GM12878 (cell line): Measurements from ENCODE around the gene ZNF407. TPM values are rescaled to one million over a fixed set of nuclear protein-coding genes. Genes with fewer than 3 reads are reported as not detected.

Experiments used
- ATAC-seq: fragments of 200-7000 bp; cut with Tn5 transposase; 3 replicates; pipeline ENCODE4 v1.9.1; 2020; ENCODE audit warnings: mild to moderate bottlenecking, moderate library complexity
- BruUV-seq: library from RNA; stranded (reverse); fragments of 400-500 nt; replicated peaks from 2 replicates; lab custom pipeline; 2021; lab: Mats Ljungman, UMichigan
- CTCF ChIA-PET: fragments of 300-600 bp; sonication (Branson Sonifier 250); formaldehyde crosslinking; extraction: SDS; loops from one replicate; lab custom pipeline; 2021; ENCODE audit warnings: inconsistent platforms; lab: Yijun Ruan, JAX
- POLR2A ChIA-PET: fragments of 350-600 bp; formaldehyde crosslinking; extraction: SDS; loops from one replicate; lab custom pipeline; 2021; ENCODE audit warnings: inconsistent platforms; lab: Charles Lee
- RAD21 ChIA-PET: fragments of 300-600 bp; sonication (Branson Sonifier 250); formaldehyde crosslinking; loops from one replicate; lab custom pipeline; 2023; ENCODE audit warnings: antibody characterized with exemption; ENCODE audit not compliant: unreplicated experiment; lab: Charles Lee
- SMC1A ChIA-PET: fragments of 300-600 bp; sonication (Branson Sonifier 250); formaldehyde crosslinking; loops from one replicate; lab custom pipeline; 2023; ENCODE audit not compliant: unreplicated experiment, uncharacterized antibody; lab: Charles Lee
- DNase-seq: peaks from one replicate; pipeline ENCODE4 v3.0.0-alpha.2; 2011; ENCODE audit warnings: low read depth, low spot score
- FAIRE-seq: peaks from 3 replicates; lab custom pipeline; 2011; peaks lifted over from hg19 to GRCh38; lab: Jason Lieb, UNC
- H2AFZ ChIP-seq: 2 replicates; pipeline ENCODE4 v1.6.0; 2011; ENCODE audit warnings: low read depth, low read length, control low read depth; ENCODE audit not compliant: control insufficient read depth
- H3K27ac ChIP-seq: 2 replicates; pipeline ENCODE4 v1.5.1; 2011; ENCODE audit warnings: control low read depth; ENCODE audit not compliant: control insufficient read depth, insufficient read depth
- H3K27me3 ChIP-seq, 2 experiments: replicated peaks in 1 of 2; 2 replicates each; pipeline versions ENCODE4 v1.6.0 to v1.6.1; 2011; ENCODE audit warnings: low read length in 1 of 2; ENCODE audit not compliant: control insufficient read depth in 2 of 2, insufficient read depth in 2 of 2
- H3K36me3 ChIP-seq, 2 experiments: 2 replicates each; pipeline ENCODE4 v1.5.1; 2011; ENCODE audit warnings: low read length in 1 of 2; ENCODE audit not compliant: control insufficient read depth in 2 of 2, insufficient read depth in 2 of 2
- H3K4me1 ChIP-seq: 2 replicates; pipeline ENCODE4 v1.6.1; 2011; ENCODE audit warnings: mild to moderate bottlenecking, low read length, moderate library complexity, mixed read lengths; ENCODE audit not compliant: control insufficient read depth, insufficient read depth
- H3K4me2 ChIP-seq: 2 replicates; pipeline ENCODE4 v1.6.0; 2011; ENCODE audit warnings: control low read depth; ENCODE audit not compliant: control insufficient read depth, insufficient read depth
- H3K4me3 ChIP-seq: fragments of 200-600 bp; sonication (generic); 2 replicates; pipeline ENCODE4 v1.5.1; 2016
- H3K79me2 ChIP-seq: 2 replicates; pipeline ENCODE4 v1.6.0; 2011; ENCODE audit warnings: low read length; ENCODE audit not compliant: control insufficient read depth, insufficient read depth
- H3K9ac ChIP-seq: 2 replicates; pipeline ENCODE4 v1.8.0; 2011; ENCODE audit warnings: low read length, control low read depth, mixed read lengths; ENCODE audit not compliant: control insufficient read depth, insufficient read depth
- H3K9me3 ChIP-seq: replicated peaks from 3 replicates; pipeline ENCODE4 v1.5.1; 2011; ENCODE audit warnings: mild to moderate bottlenecking, low read length; ENCODE audit not compliant: control insufficient read depth, insufficient read depth
- H4K20me1 ChIP-seq: 2 replicates; pipeline ENCODE4 v1.6.0; 2011; ENCODE audit not compliant: control insufficient read depth, insufficient read depth
- IKZF2 ChIP-seq, 2 experiments: fragments of 450-650 bp; IDR thresholded peaks; 2 replicates each; pipeline ENCODE4 v1.6.1; 2017; ENCODE audit warnings: mild to moderate bottlenecking in 2 of 2, moderate library complexity in 2 of 2
- MEF2B ChIP-seq: fragments of 450-650 bp; IDR thresholded peaks from 2 replicates; pipeline ENCODE4 v1.6.1; 2018; ENCODE audit warnings: mild to moderate bottlenecking, moderate library complexity; ENCODE audit not compliant: partially characterized antibody, poor library complexity, severe bottlenecking
- MYB ChIP-seq: fragments of 150-350 bp; IDR thresholded peaks from 2 replicates; pipeline ENCODE4 v1.6.1; 2014; ENCODE audit warnings: mild to moderate bottlenecking, low read depth, low read length, borderline replicate concordance
- NR2C1 ChIP-seq: fragments of 450-650 bp; IDR thresholded peaks from 2 replicates; pipeline ENCODE4 v1.6.1; 2017; ENCODE audit warnings: antibody characterized with exemption, mild to moderate bottlenecking, moderate library complexity
- POLR2AphosphoS2 ChIP-seq: IDR thresholded peaks from 2 replicates; pipeline ENCODE4 v1.6.1; 2011; ENCODE audit warnings: low read depth, mild to moderate bottlenecking, low read length, improper control_type of control experiment, moderate library complexity
- SIX5 ChIP-seq: IDR thresholded peaks from 2 replicates; pipeline ENCODE4 v1.6.1; 2011; ENCODE audit warnings: mild to moderate bottlenecking, low read depth, low read length, moderate library complexity; ENCODE audit not compliant: severe bottlenecking
- SMARCA5 ChIP-seq: fragments of 450-650 bp; IDR thresholded peaks from 2 replicates; pipeline ENCODE4 v1.6.1; 2017; ENCODE audit warnings: mild to moderate bottlenecking
- SUPT20H ChIP-seq: IDR thresholded peaks from 2 replicates; pipeline ENCODE4 v1.6.1; 2011; ENCODE audit warnings: low read depth, mild to moderate bottlenecking, low read length, moderate library complexity, borderline replicate concordance; ENCODE audit not compliant: control insufficient read depth
- WGBS: methylation state at CpG from one replicate; pipeline ENCODE4 v1.1.6; 2016; ENCODE audit warnings: low lambda C conversion rate; ENCODE audit not compliant: insufficient replicate concordance, insufficient coverage; ENCODE audit errors: missing lambda C conversion rate; 5-methylcytosine and 5-hydroxymethylcytosine counted together
- in situ Hi-C: fragments of 300-500 bp; cut with MboI; formaldehyde crosslinking; loops from 9 replicates; pipeline ENCODE4 v1.14.3; 2018; ENCODE audit warnings: mixed read lengths
- intact Hi-C: fragments of 100-400 bp; cut with micrococcal nuclease; formaldehyde crosslinking; loops from one replicate; pipeline ENCODE4 v1.14.2; 2022; ENCODE audit not compliant: unreplicated experiment
- polyA plus RNA-seq, 11 experiments: library from polyadenylated mRNA; depleted of rRNA in 4 of 11; unstranded in 6 of 11; stranded (reverse) in 5 of 11; fragments of >200 nt; fragmentation: Nextera tagmentation in 4 of 11; fragmentation: Illumina TruSeq in 1 of 11; extraction: Ambion mirVana in 4 of 11; extraction: Trizol in 1 of 11; gene quantifications; 1 replicate in 1 of 11; 2 replicates in 10 of 11; pipeline versions ENCODE4 v1.2.1 to v1.2.3, GENCODE V29; 2011 to 2016; ENCODE audit warnings: inconsistent platforms in 2 of 11, missing spikeins in 2 of 11, low read depth in 1 of 11
- total RNA-seq, 4 experiments: library from RNA; depleted of rRNA in 3 of 4; stranded (reverse); fragments of >200 nt in 3 of 4; fragmentation: Illumina TruSeq in 1 of 4; extraction: Trizol in 1 of 4; gene quantifications; 2 replicates each; pipeline versions ENCODE4 v1.2.1 to v1.2.3, GENCODE V29; 2013 to 2021
- TF ChIP-seq, protein P1 (sequence below): fragments of 150-350 bp; IDR thresholded peaks from 2 replicates; pipeline ENCODE4 v1.6.1; 2014; ENCODE audit warnings: mild to moderate bottlenecking, low read depth, low read length
- TF ChIP-seq, protein P2 (sequence below): fragments of 450-650 bp; IDR thresholded peaks from 2 replicates; pipeline ENCODE4 v1.6.1; 2016; ENCODE audit warnings: mild to moderate bottlenecking, moderate library complexity, borderline replicate concordance
- TF ChIP-seq, protein P3 (sequence below): IDR thresholded peaks from 2 replicates; pipeline ENCODE4 v1.6.1; 2011; ENCODE audit warnings: borderline replicate concordance, low read depth, mild to moderate bottlenecking, moderate library complexity, low read length; ENCODE audit not compliant: insufficient read depth, poor library complexity, severe bottlenecking
- TF ChIP-seq, protein P4 (sequence below): IDR thresholded peaks from 2 replicates; pipeline ENCODE4 v1.6.1; 2011; ENCODE audit warnings: low read depth, low read length, improper control_type of control experiment, borderline replicate concordance
- TF ChIP-seq, protein P5 (sequence below): fragments of 450-650 bp; IDR thresholded peaks from 2 replicates; pipeline ENCODE4 v1.6.1; 2018; ENCODE audit warnings: borderline replicate concordance, mild to moderate bottlenecking; ENCODE audit not compliant: partially characterized antibody

The ZNF407 gene
- total and polyA plus RNA-seq, 10 of the 15 experiments (the other 5 are each of a cell fraction or from before 2014, with no cell fraction given), result 0.69 to 11.6 (median 5.3) TPM

DNA sequence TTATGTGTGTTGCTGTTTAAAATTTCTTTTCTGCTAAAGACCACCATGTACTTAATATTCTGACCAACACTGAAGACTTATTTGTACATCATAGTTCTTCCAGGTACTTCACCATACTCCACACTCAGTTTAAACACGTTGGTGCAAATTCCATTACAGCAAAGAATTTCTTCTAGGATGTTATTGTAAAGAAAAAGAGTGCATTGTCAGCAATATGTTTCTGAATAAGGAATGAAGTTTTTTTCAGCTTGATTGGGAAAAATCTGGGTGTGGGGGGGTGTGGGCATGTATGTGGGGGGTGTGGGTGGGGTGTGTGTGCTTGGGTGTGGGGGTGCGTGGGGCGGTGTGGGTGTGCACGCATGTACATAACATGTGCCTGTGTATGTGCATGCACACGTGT lies 447.1 kb downstream of the ZNF407 start:
- Histone ChIP-seq H3K9me3 (no peaks in the 10 kb centered on the region), H3K4me3 (no peak overlapping the region), H3K36me3 (no peaks in the 10 kb centered on the region), H3K27ac (no peak overlapping the region), H3K4me2 (no peak overlapping the region), H3K79me2 (no peaks in the 10 kb centered on the region), H2AFZ (no peak overlapping the region), H3K4me1 (no peaks in the 10 kb centered on the region), H3K27me3 (no peaks in the 10 kb centered on the region), H3K9ac (no peak overlapping the region), H4K20me1 (no peaks in the 10 kb centered on the region)
- ATAC-seq (no peak), DNase-seq (no peak), FAIRE-seq (no peak)
- ChIA-PET CTCF (interaction anchor here (0.6 kb wide), 1 partner anchor 231 kb away, joined by 3 read pairs; no protein-coding TSS in a partner anchor), RAD21 (no interaction called here), POLR2A (no interaction called here), SMC1A (no interaction called here)
- in situ Hi-C loops (no loop called here), intact Hi-C loops (no loop called here)
- 96% methylated on average over 5 of the region's 5 CpGs for WGBS
- no TSS peak for BruUV-seq
- TF ChIP-seq SIX5, result no peak
- TF ChIP-seq, protein P1, sequence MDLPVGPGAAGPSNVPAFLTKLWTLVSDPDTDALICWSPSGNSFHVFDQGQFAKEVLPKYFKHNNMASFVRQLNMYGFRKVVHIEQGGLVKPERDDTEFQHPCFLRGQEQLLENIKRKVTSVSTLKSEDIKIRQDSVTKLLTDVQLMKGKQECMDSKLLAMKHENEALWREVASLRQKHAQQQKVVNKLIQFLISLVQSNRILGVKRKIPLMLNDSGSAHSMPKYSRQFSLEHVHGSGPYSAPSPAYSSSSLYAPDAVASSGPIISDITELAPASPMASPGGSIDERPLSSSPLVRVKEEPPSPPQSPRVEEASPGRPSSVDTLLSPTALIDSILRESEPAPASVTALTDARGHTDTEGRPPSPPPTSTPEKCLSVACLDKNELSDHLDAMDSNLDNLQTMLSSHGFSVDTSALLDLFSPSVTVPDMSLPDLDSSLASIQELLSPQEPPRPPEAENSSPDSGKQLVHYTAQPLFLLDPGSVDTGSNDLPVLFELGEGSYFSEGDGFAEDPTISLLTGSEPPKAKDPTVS, result no peak
- no peak for TF ChIP-seq IKZF2 (IDR thresholded peaks at IDR 0.05)
- TF ChIP-seq SUPT20H, result no peak
- TF ChIP-seq, protein P2, sequence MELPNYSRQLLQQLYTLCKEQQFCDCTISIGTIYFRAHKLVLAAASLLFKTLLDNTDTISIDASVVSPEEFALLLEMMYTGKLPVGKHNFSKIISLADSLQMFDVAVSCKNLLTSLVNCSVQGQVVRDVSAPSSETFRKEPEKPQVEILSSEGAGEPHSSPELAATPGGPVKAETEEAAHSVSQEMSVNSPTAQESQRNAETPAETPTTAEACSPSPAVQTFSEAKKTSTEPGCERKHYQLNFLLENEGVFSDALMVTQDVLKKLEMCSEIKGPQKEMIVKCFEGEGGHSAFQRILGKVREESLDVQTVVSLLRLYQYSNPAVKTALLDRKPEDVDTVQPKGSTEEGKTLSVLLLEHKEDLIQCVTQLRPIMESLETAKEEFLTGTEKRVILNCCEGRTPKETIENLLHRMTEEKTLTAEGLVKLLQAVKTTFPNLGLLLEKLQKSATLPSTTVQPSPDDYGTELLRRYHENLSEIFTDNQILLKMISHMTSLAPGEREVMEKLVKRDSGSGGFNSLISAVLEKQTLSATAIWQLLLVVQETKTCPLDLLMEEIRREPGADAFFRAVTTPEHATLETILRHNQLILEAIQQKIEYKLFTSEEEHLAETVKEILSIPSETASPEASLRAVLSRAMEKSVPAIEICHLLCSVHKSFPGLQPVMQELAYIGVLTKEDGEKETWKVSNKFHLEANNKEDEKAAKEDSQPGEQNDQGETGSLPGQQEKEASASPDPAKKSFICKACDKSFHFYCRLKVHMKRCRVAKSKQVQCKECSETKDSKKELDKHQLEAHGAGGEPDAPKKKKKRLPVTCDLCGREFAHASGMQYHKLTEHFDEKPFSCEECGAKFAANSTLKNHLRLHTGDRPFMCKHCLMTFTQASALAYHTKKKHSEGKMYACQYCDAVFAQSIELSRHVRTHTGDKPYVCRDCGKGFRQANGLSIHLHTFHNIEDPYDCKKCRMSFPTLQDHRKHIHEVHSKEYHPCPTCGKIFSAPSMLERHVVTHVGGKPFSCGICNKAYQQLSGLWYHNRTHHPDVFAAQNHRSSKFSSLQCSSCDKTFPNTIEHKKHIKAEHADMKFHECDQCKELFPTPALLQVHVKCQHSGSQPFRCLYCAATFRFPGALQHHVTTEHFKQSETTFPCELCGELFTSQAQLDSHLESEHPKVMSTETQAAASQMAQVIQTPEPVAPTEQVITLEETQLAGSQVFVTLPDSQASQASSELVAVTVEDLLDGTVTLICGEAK, result no peak
- no peak for TF ChIP-seq MYB
- no peak for TF ChIP-seq NR2C1
- TF ChIP-seq, protein P3, sequence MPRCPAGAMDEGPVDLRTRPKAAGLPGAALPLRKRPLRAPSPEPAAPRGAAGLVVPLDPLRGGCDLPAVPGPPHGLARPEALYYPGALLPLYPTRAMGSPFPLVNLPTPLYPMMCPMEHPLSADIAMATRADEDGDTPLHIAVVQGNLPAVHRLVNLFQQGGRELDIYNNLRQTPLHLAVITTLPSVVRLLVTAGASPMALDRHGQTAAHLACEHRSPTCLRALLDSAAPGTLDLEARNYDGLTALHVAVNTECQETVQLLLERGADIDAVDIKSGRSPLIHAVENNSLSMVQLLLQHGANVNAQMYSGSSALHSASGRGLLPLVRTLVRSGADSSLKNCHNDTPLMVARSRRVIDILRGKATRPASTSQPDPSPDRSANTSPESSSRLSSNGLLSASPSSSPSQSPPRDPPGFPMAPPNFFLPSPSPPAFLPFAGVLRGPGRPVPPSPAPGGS, result no peak
- TF ChIP-seq MEF2B, result no peak
- TF ChIP-seq POLR2AphosphoS2, result no peak
- TF ChIP-seq SMARCA5, result no peak
- TF ChIP-seq, protein P4, sequence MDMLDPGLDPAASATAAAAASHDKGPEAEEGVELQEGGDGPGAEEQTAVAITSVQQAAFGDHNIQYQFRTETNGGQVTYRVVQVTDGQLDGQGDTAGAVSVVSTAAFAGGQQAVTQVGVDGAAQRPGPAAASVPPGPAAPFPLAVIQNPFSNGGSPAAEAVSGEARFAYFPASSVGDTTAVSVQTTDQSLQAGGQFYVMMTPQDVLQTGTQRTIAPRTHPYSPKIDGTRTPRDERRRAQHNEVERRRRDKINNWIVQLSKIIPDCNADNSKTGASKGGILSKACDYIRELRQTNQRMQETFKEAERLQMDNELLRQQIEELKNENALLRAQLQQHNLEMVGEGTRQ, result no peak
- TF ChIP-seq, protein P5, sequence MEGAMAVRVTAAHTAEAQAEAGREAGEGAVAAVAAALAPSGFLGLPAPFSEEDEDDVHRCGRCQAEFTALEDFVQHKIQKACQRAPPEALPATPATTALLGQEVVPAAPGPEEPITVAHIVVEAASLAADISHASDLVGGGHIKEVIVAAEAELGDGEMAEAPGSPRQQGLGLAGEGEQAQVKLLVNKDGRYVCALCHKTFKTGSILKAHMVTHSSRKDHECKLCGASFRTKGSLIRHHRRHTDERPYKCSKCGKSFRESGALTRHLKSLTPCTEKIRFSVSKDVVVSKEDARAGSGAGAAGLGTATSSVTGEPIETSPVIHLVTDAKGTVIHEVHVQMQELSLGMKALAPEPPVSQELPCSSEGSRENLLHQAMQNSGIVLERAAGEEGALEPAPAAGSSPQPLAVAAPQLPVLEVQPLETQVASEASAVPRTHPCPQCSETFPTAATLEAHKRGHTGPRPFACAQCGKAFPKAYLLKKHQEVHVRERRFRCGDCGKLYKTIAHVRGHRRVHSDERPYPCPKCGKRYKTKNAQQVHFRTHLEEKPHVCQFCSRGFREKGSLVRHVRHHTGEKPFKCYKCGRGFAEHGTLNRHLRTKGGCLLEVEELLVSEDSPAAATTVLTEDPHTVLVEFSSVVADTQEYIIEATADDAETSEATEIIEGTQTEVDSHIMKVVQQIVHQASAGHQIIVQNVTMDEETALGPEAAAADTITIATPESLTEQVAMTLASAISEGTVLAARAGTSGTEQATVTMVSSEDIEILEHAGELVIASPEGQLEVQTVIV, result no peak
